Stomach (tissue), 4 donors: Measurements from ENCODE around the gene CELF4.

Experiments
- POLR2A ChIP-seq, 4 donors: fragments of 450-650 bp; IDR thresholded peaks; one replicate each; pipeline ENCODE4 v1.6.1; 2016; ENCODE audit warnings: antibody characterized with exemption in 4 of 4, control low read depth in 2 of 4, mild to moderate bottlenecking in 1 of 4, moderate library complexity in 1 of 4
- POLR2AphosphoS5 ChIP-seq, 3 donors: sonication (generic); formaldehyde crosslinking; IDR thresholded peaks; one replicate each; pipeline ENCODE4 v1.6.1; 2016; ENCODE audit warnings: antibody characterized with exemption in 3 of 3

DNA sequence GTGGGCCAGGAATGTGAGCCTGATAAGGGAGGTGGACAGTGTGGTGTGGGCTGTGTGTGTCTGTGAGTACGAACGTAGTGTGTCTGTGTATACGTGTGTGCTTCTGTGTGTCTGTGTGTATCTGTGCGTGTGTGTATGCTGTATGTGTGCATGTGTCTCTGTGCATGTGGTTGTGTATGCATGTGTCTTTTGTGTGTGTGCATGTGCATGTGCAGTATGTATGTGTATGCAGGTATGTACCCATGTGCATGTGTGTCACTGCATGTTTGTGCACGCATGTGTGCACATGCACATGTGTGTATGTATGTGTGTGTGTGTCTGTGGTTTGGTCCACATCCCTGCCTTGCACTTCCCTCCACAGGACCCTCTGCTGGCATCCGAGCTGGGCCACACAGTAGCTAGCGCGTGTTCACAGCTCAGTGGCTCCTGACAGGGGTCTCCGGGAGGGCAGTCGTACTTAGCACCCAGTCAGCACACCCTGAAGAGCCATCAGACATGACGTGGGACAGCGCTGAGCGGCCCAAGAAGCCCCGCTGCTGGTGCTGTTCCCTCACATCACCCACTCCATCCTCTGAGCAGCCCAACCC is 114.3 kb downstream of the CELF4 start:
- TF ChIP-seq POLR2A (IDR thresholded peaks at IDR 0.05) (no peak), POLR2AphosphoS5 (IDR thresholded peaks at IDR 0.05) (no peak)
